ENCODE results near the gene CRPPA.

DNA sequence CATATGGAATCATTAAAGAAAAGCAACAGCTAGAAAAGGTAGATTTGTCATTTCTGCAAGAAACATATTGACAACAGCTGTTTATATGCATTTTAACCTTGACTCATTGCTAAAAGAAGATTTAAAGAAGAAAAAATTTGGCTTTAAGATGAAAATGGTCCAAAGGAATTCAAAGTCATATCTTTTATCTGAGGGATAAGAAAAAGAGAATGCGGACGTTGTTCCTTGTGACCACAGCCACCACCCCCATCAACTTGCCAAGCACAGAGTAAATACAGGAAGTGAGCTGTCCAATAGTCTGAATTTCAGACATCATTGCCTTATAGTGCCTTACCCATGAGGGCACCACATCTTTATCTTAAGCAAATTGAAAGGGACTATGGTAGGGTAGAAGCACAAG, 7.3 kb upstream of the CRPPA start:
- TF ChIP-seq POLR2A (IDR thresholded peaks at IDR 0.05) (no peak), CTCF (IDR thresholded peaks at IDR 0.05) (no peak), EP300 (IDR thresholded peaks at IDR 0.05) (no peak)
